Upper lobe of left lung (tissue), 4 donors: ENCODE measurements around the gene CAND2.

Experiments used
- EP300 ChIP-seq, 4 donors: sonication (generic); formaldehyde crosslinking; IDR thresholded peaks; one replicate each; pipeline ENCODE4 v1.5.1; 2017; ENCODE audit warnings: antibody characterized with exemption in 4 of 4, control low read depth in 2 of 4
- POLR2A ChIP-seq, 4 donors: fragments of 450-650 bp; IDR thresholded peaks; one replicate each; pipeline ENCODE4 v1.5.1; 2016 to 2017; ENCODE audit warnings: antibody characterized with exemption in 4 of 4, mild to moderate bottlenecking in 2 of 4
- POLR2AphosphoS5 ChIP-seq, 2 donors: sonication (generic); formaldehyde crosslinking; IDR thresholded peaks; one replicate each; pipeline ENCODE4 v1.5.1; 2017; ENCODE audit warnings: antibody characterized with exemption in 2 of 2
- TF ChIP-seq, protein P1 (sequence below), 6 experiments: fragments of 450-650 bp in 4 of 6; fragments of 200-600 bp in 2 of 6; sonication (generic) in 2 of 6; IDR thresholded peaks; one replicate each; pipeline ENCODE4 v1.5.1; 2016 to 2019; ENCODE audit warnings: antibody characterized with exemption in 6 of 6

DNA sequence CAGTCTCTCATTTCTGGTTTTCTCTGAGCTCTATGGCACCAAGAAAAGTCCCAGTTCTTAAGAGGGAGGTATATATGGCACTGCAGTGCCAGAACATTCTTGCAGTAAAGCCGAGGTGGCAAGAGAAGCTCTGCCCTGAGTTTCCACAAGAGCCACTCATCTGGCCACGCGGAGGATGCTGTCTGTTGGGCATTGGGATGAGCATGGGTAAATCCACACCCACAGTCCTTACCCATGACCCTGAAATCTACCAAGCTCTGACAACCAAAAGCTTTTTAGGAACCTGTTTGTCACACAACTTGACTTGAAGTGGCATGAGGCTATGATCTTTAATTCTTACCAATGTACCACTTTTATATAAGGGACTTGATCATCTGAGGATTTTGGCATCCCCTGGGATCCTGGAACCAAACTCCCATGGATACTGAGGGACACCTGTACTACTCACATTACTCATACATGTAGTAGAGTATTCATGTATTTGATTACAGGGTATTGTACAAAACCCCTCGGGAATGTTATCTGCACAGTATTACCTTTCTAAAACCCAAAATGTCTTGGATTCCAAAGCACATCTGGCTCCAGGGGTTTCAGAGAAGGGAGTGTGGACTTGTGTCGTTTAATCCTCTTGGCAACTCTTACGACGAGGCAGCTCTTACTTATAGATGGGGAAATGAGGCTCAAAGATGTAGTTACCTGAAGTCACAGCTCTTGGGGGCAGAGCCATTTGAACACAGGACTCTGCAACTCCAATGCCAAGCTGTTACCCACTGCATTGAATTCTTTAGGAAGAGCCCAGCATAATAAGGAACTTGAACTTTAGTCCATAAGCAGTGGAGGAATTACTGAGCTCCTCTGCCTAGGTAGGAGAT, 36.1 kb downstream of the CAND2 start:
- TF ChIP-seq, protein P1, sequence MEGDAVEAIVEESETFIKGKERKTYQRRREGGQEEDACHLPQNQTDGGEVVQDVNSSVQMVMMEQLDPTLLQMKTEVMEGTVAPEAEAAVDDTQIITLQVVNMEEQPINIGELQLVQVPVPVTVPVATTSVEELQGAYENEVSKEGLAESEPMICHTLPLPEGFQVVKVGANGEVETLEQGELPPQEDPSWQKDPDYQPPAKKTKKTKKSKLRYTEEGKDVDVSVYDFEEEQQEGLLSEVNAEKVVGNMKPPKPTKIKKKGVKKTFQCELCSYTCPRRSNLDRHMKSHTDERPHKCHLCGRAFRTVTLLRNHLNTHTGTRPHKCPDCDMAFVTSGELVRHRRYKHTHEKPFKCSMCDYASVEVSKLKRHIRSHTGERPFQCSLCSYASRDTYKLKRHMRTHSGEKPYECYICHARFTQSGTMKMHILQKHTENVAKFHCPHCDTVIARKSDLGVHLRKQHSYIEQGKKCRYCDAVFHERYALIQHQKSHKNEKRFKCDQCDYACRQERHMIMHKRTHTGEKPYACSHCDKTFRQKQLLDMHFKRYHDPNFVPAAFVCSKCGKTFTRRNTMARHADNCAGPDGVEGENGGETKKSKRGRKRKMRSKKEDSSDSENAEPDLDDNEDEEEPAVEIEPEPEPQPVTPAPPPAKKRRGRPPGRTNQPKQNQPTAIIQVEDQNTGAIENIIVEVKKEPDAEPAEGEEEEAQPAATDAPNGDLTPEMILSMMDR (IDR thresholded peaks at IDR 0.05) = no peak
- no peak for TF ChIP-seq POLR2AphosphoS5 (IDR thresholded peaks at IDR 0.05)
- no peak for TF ChIP-seq POLR2A (IDR thresholded peaks at IDR 0.05)
- no peak for TF ChIP-seq EP300 (IDR thresholded peaks at IDR 0.05)
